ENCODE results near the gene REN.

The REN gene

DNA sequence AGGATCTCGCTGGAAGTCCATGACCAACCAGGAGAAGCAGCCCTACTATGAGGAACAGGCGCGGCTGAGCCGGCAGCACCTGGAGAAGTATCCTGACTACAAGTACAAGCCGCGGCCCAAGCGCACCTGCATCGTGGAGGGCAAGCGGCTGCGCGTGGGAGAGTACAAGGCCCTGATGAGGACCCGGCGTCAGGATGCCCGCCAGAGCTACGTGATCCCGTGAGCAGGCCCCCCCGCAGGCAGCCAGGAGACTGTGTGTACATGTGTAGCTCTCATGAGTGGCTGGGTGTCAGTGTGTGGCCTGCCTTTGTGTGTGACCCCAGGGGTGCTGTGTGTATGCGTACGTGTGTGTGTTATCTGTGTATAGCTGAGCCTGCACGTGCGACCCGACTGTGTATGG lies 41.5 kb downstream of the REN start:
- Histone ChIP-seq H3K27ac (replicated peaks) (no peak overlapping the region), H3K4me3 (replicated peaks; ENCODE audit: insufficient read depth, low read length) (no peak overlapping the region), H3K27me3 (ENCODE audit: insufficient read depth, poor library complexity, severe bottlenecking) (no peaks in the 10 kb centered on the region)
- no peak for DNase-seq (ENCODE audit: low read depth in 1 of 2, low spot score in 1 of 2)
- TF ChIP-seq, protein P1, sequence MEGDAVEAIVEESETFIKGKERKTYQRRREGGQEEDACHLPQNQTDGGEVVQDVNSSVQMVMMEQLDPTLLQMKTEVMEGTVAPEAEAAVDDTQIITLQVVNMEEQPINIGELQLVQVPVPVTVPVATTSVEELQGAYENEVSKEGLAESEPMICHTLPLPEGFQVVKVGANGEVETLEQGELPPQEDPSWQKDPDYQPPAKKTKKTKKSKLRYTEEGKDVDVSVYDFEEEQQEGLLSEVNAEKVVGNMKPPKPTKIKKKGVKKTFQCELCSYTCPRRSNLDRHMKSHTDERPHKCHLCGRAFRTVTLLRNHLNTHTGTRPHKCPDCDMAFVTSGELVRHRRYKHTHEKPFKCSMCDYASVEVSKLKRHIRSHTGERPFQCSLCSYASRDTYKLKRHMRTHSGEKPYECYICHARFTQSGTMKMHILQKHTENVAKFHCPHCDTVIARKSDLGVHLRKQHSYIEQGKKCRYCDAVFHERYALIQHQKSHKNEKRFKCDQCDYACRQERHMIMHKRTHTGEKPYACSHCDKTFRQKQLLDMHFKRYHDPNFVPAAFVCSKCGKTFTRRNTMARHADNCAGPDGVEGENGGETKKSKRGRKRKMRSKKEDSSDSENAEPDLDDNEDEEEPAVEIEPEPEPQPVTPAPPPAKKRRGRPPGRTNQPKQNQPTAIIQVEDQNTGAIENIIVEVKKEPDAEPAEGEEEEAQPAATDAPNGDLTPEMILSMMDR (IDR thresholded peaks at IDR 0.05; ENCODE audit: insufficient read depth, low read length), result no peak
- no peak for TF ChIP-seq GABPA (IDR thresholded peaks at IDR 0.05; ENCODE audit: low read depth)
- TF ChIP-seq POLR2AphosphoS5 (IDR thresholded peaks at IDR 0.05; ENCODE audit: low read depth), result no peak
- TF ChIP-seq SPI1 (IDR thresholded peaks at IDR 0.05; ENCODE audit: borderline replicate concordance, low read depth), result no peak
- TF ChIP-seq REST (IDR thresholded peaks at IDR 0.05; ENCODE audit: insufficient replicate concordance, low read depth), result no peak

DNA sequence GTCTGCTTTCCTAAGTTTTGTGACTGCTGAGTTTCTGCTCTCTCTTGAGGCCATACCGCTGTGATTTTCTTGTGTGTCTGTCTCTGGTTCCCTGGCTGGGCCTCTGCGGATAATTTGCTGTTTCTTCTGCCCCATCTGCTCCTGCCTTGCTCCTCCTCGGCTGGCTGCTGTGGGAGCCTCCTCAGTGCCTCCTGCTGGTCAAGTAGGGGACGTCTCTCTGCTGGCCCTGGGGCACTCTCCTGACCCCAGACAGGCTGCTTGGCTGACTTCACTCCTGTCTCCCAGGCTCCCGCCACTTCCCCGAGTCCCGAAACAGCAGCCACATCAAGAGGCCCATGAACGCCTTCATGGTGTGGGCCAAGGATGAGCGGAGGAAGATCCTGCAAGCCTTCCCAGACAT lies 42.8 kb downstream of the REN start:
- no peak overlapping the region for H3K4me3 ChIP-seq (replicated peaks; ENCODE audit: insufficient read depth, low read length)
- no peak for DNase-seq (ENCODE audit: low read depth in 1 of 2, low spot score in 1 of 2)
- H3K27ac ChIP-seq (replicated peaks), result no peak overlapping the region
- no peaks in the 10 kb centered on the region for H3K27me3 ChIP-seq (ENCODE audit: insufficient read depth, poor library complexity, severe bottlenecking)
- TF ChIP-seq SPI1 (IDR thresholded peaks at IDR 0.05; ENCODE audit: borderline replicate concordance, low read depth) (no peak), POLR2AphosphoS5 (IDR thresholded peaks at IDR 0.05; ENCODE audit: low read depth) (no peak), GABPA (IDR thresholded peaks at IDR 0.05; ENCODE audit: low read depth) (no peak), REST (IDR thresholded peaks at IDR 0.05; ENCODE audit: insufficient replicate concordance, low read depth) (no peak)
- TF ChIP-seq, protein P1 (IDR thresholded peaks at IDR 0.05; ENCODE audit: insufficient read depth, low read length), result no peak

DNA sequence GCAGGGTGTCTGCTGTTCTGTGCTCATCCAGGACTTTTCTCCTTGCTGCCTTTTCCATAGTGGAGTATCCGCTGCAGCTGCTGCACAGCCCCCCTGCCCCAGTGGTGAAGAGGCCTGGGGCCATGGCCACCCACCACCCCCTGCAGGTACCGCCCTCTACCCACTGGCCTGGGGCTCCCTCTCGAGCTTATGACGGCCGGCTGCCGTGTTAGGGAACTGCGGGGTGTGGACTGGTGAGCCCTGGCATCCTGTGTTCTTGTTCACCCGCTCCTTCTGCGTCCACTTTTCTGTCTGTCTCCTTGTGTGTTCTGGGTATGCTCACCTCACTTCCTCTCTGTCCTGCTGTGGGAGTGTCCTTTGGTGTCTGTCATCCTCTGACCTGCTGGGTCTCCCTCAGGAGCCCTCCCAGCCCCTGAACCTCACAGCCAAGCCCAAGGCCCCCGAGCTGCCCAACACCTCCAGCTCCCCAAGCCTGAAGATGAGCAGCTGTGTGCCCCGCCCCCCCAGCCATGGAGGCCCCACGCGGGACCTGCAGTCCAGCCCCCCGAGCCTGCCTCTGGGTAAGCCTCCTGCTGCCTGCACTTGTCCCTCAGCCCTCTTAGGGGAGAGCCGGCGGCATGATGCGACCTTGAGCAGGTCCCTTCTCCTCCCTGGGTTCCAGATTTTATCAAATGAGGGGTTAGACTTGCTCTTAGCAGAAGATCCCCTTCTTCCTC lies 44.1 kb downstream of the REN start:
- no peak overlapping the region for H3K27ac ChIP-seq (replicated peaks)
- no peak for DNase-seq (ENCODE audit: low read depth in 1 of 2, low spot score in 1 of 2)
- no peaks in the 10 kb centered on the region for H3K27me3 ChIP-seq (ENCODE audit: insufficient read depth, poor library complexity, severe bottlenecking)
- TF ChIP-seq, protein P1 (IDR thresholded peaks at IDR 0.05; ENCODE audit: insufficient read depth, low read length), result no peak
- no peak for TF ChIP-seq REST (IDR thresholded peaks at IDR 0.05; ENCODE audit: insufficient replicate concordance, low read depth)
- no peak for TF ChIP-seq POLR2AphosphoS5 (IDR thresholded peaks at IDR 0.05; ENCODE audit: low read depth)
- TF ChIP-seq SPI1 (IDR thresholded peaks at IDR 0.05; ENCODE audit: borderline replicate concordance, low read depth), result no peak
- TF ChIP-seq GABPA (IDR thresholded peaks at IDR 0.05; ENCODE audit: low read depth), result no peak
- no peak overlapping the region for H3K4me3 ChIP-seq (replicated peaks; ENCODE audit: insufficient read depth, low read length)

All from HL-60 (cell line).